ENCODE data around the gene PAX3. TPM values are rescaled to one million over a fixed set of nuclear protein-coding genes. Genes with fewer than 3 reads are reported as not detected.

PAX3 gene
- total and polyA plus RNA-seq, 9 donors: not detected

DNA sequence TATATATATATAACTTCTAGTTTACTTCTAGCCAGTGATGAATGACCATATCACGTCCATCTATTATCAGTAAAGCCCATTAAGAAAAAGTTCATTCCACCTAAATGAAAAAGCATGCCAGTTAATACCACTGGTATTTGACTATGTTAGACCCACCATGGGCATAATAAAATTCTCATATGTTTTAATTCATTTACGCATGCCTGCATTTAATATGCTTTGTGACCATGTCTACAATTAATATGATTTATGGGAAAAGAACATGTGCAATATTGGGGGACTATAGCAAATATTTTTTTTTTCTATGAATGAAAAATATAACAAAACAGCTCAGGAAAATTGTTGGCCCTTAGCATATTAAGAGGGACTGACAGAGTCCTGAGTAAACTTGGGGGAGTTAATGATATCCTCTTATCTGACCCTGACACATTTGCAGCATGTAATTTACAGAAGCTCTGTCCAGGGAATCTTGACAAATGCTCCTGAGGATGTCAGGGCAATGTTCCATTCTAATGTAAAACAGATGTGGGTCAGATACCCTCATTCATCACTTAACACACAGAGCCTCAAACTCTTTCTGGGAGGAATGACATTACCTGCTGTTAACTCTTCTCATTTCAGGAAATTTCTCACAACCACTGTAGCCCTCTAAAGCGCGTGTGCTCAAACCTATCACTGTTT, 90.6 kb downstream of the PAX3 start:
- 13 to 19% (median 19%) methylated on average over 4 of the region's 4 CpGs for WGBS, 3 donors
- intact Hi-C loops (cut with DNase I): no loop called here

DNA sequence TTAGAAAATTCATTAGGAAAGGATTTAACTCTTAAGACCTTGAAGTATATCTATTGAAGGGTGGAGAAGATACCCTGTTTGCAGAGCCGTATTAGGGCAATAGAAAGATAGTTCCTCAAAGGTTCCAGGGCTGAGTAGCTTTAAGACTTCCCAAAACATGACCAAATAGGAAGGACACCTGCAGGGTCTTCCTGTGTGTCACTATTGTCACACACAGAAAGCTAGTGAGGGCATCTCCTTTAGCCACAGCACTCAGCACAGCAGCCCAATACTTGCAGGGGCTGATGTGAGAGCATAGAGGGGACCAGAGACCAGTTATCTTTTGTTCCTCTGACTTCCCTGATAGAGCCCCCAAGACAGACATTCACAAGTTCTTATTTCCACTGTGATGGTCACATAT, 93.7 kb downstream of the PAX3 start:
- DNase-seq: no peak
- 34 to 59% (median 56%) methylated on average over 1 of the region's 1 CpG for WGBS, 3 donors
- H3K9me3 ChIP-seq: no peaks in the 10 kb centered on the region
- TF ChIP-seq EP300 (IDR thresholded peaks at IDR 0.05) (no peak), POLR2A (IDR thresholded peaks at IDR 0.05) (no peak)
- TF ChIP-seq, protein P1, sequence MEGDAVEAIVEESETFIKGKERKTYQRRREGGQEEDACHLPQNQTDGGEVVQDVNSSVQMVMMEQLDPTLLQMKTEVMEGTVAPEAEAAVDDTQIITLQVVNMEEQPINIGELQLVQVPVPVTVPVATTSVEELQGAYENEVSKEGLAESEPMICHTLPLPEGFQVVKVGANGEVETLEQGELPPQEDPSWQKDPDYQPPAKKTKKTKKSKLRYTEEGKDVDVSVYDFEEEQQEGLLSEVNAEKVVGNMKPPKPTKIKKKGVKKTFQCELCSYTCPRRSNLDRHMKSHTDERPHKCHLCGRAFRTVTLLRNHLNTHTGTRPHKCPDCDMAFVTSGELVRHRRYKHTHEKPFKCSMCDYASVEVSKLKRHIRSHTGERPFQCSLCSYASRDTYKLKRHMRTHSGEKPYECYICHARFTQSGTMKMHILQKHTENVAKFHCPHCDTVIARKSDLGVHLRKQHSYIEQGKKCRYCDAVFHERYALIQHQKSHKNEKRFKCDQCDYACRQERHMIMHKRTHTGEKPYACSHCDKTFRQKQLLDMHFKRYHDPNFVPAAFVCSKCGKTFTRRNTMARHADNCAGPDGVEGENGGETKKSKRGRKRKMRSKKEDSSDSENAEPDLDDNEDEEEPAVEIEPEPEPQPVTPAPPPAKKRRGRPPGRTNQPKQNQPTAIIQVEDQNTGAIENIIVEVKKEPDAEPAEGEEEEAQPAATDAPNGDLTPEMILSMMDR (IDR thresholded peaks at IDR 0.05): no peak
- no peak overlapping the region for H3K27ac ChIP-seq
- no peaks in the 10 kb centered on the region for H3K4me1 ChIP-seq (ENCODE audit: insufficient read depth)
- H3K36me3 ChIP-seq: no peaks in the 10 kb centered on the region
- no peaks in the 10 kb centered on the region for H3K27me3 ChIP-seq
- H3K4me3 ChIP-seq: no peak overlapping the region
- intact Hi-C loops (cut with DNase I): no loop called here

More for the DNA sequence above, 90.6 kb downstream of the PAX3 start:
- TF ChIP-seq, protein P1 (IDR thresholded peaks at IDR 0.05): no peak
- no peak for TF ChIP-seq POLR2A (IDR thresholded peaks at IDR 0.05)
- no peak for TF ChIP-seq EP300 (IDR thresholded peaks at IDR 0.05)
- H3K27ac ChIP-seq: no peak overlapping the region
- DNase-seq: no peak
- H3K27me3 ChIP-seq: no peaks in the 10 kb centered on the region
- no peaks in the 10 kb centered on the region for H3K4me1 ChIP-seq (ENCODE audit: insufficient read depth)
- no peaks in the 10 kb centered on the region for H3K36me3 ChIP-seq
- no peaks in the 10 kb centered on the region for H3K9me3 ChIP-seq
- H3K4me3 ChIP-seq: no peak overlapping the region

DNA sequence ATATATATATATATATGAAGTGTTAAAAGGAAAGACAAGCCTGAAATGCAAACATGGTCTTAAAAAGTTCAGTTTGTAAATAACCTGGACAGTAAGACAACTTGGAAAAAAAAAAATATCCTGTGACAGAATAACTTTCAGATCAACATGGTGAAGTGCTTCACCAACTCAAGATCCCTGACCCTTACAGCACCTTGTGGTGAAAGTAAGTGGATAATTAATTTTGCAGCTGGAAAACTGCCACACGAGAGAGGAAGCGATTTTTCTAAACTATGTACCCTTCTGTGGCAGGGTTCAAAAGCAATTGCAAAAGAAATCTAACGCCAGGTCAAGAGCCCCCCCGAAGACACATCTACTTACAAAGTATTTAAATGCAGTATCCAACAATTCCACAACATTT, 95.8 kb downstream of the PAX3 start:
- TF ChIP-seq EP300 (IDR thresholded peaks at IDR 0.05) (no peak), POLR2A (IDR thresholded peaks at IDR 0.05) (no peak)
- TF ChIP-seq, protein P1 (IDR thresholded peaks at IDR 0.05): no peak
- intact Hi-C loops (cut with DNase I): no loop called here
- H3K27ac ChIP-seq: no peak overlapping the region
- H3K27me3 ChIP-seq: no peaks in the 10 kb centered on the region
- no peak overlapping the region for H3K4me3 ChIP-seq
- H3K4me1 ChIP-seq (ENCODE audit: insufficient read depth): no peaks in the 10 kb centered on the region
- no peaks in the 10 kb centered on the region for H3K36me3 ChIP-seq
- no peaks in the 10 kb centered on the region for H3K9me3 ChIP-seq
- WGBS, 3 donors: 39 to 45% (median 42%) methylated on average over 4 of the region's 4 CpGs
- DNase-seq: no peak

DNA sequence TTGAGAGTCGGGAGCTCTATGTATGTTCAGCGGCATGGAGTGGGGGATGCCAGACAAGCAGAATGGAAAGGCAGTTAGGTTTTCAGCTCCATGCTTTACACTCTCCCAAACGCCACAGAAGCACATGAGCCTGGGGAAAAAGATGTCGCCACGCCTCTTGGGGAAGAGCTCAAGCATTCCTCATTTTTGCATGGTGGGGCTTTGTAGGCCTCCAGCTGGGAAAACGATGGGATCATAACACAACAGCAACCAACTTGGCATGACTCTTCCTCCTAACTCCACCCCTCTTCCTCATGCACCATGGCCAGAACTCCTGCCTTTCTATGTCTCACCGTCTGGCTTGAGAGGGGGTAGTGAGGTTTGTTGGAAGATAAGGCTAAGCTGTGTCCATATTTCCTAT, 102.6 kb downstream of the PAX3 start:
- Histone ChIP-seq H3K36me3 (no peaks in the 10 kb centered on the region), H3K9me3 (no peaks in the 10 kb centered on the region), H3K27ac (no peak overlapping the region), H3K4me3 (no peak overlapping the region), H3K4me1 (ENCODE audit: insufficient read depth) (no peaks in the 10 kb centered on the region), H3K27me3 (no peaks in the 10 kb centered on the region)
- no peak for DNase-seq
- TF ChIP-seq POLR2A (IDR thresholded peaks at IDR 0.05): no peak
- no peak for TF ChIP-seq EP300 (IDR thresholded peaks at IDR 0.05)
- TF ChIP-seq, protein P1 (IDR thresholded peaks at IDR 0.05): no peak
- 64 to 73% (median 65%) methylated on average over 7 of the region's 7 CpGs for WGBS, 3 donors
- intact Hi-C loops (cut with DNase I): no loop called here
